ENCODE data around the gene PPP3R1.

Gene PPP3R1

GRCh38 chr2:68252400-68253218 lies at the start of gene PPP3R1:
Gene PPP3R1, minus strand, starts transcription at chr2:68252532. Its CDS starts 405 bp downstream, at chr2:68252127.
- peak; percentile 82 to 90 (median 88) for DNase-seq (ENCODE audit: low read depth in 3 of 3, low spot score in 1 of 3)

GRCh38 chr2:68295516-68295915 lies 43.2 kb upstream of the PPP3R1 start:
- no peak for DNase-seq (ENCODE audit: low read depth in 3 of 3, low spot score in 1 of 3)

- no peak for DNase-seq (ENCODE audit: low read depth in 3 of 3, low spot score in 1 of 3)
Observed at GRCh38 chr2:68294913-68295312, 42.6 kb upstream of the PPP3R1 start.

GRCh38 chr2:68294187-68294586 lies 41.9 kb upstream of the PPP3R1 start:
- no peak for DNase-seq (ENCODE audit: low read depth in 3 of 3, low spot score in 1 of 3)

GRCh38 chr2:68293755-68294154 lies 41.4 kb upstream of the PPP3R1 start:
- DNase-seq (ENCODE audit: low read depth in 3 of 3, low spot score in 1 of 3): no peak

GRCh38 chr2:68293024-68293423 lies 40.7 kb upstream of the PPP3R1 start:
- no peak for DNase-seq (ENCODE audit: low read depth in 3 of 3, low spot score in 1 of 3)

- no peak for DNase-seq (ENCODE audit: low read depth in 3 of 3, low spot score in 1 of 3)
Observed at GRCh38 chr2:68292108-68292710, 39.9 kb upstream of the PPP3R1 start.

GRCh38 chr2:68291314-68291713 lies 39.0 kb upstream of the PPP3R1 start:
- DNase-seq (ENCODE audit: low read depth in 3 of 3, low spot score in 1 of 3): no peak

- no peak for DNase-seq (ENCODE audit: low read depth in 3 of 3, low spot score in 1 of 3)
Observed at GRCh38 chr2:68290901-68291300, 38.6 kb upstream of the PPP3R1 start.

GRCh38 chr2:68287580-68288441 lies 35.5 kb upstream of the PPP3R1 start:
- no peak for DNase-seq (ENCODE audit: low read depth in 3 of 3, low spot score in 1 of 3)

GRCh38 chr2:68284896-68285295 lies 32.6 kb upstream of the PPP3R1 start:
- DNase-seq (ENCODE audit: low read depth in 3 of 3, low spot score in 1 of 3): no peak

GRCh38 chr2:68283419-68283812 lies 31.1 kb upstream of the PPP3R1 start:
- no peak for DNase-seq (ENCODE audit: low read depth in 3 of 3, low spot score in 1 of 3)

- DNase-seq (ENCODE audit: low read depth in 3 of 3, low spot score in 1 of 3): no peak
Observed at GRCh38 chr2:68282811-68283418, 30.6 kb upstream of the PPP3R1 start.

GRCh38 chr2:68280796-68281195 lies 28.5 kb upstream of the PPP3R1 start:
- DNase-seq (ENCODE audit: low read depth in 3 of 3, low spot score in 1 of 3): no peak

- no peak for DNase-seq (ENCODE audit: low read depth in 3 of 3, low spot score in 1 of 3)
Observed at GRCh38 chr2:68280348-68280747, 28.0 kb upstream of the PPP3R1 start.

- no peak for DNase-seq (ENCODE audit: low read depth in 3 of 3, low spot score in 1 of 3)
Observed at GRCh38 chr2:68279691-68280090, 27.4 kb upstream of the PPP3R1 start.

GRCh38 chr2:68278169-68278568 lies 25.8 kb upstream of the PPP3R1 start:
- DNase-seq (ENCODE audit: low read depth in 3 of 3, low spot score in 1 of 3): no peak

GRCh38 chr2:68274022-68274421 lies 21.7 kb upstream of the PPP3R1 start:
- no peak for DNase-seq (ENCODE audit: low read depth in 3 of 3, low spot score in 1 of 3)

- DNase-seq (ENCODE audit: low read depth in 3 of 3, low spot score in 1 of 3): no peak
Observed at GRCh38 chr2:68272246-68272994, 20.1 kb upstream of the PPP3R1 start.

- DNase-seq (ENCODE audit: low read depth in 3 of 3, low spot score in 1 of 3): no peak
Observed at GRCh38 chr2:68266655-68267054, 14.3 kb upstream of the PPP3R1 start.

- no peak for DNase-seq (ENCODE audit: low read depth in 3 of 3, low spot score in 1 of 3)
Observed at GRCh38 chr2:68263632-68264031, 11.3 kb upstream of the PPP3R1 start.
